GOT3 (cell line): ENCODE data around the gene SLC27A2.

Experiments used
- DNase-seq: peaks from one replicate; lab custom pipeline; 2025; ENCODE audit warnings: mixed read lengths; lab: John Stamatoyannopoulos, UW

The SLC27A2 gene

GRCh38 chr15:50190723-50191122 lies 8.7 kb downstream of the SLC27A2 start:
- no peak for DNase-seq

DNA sequence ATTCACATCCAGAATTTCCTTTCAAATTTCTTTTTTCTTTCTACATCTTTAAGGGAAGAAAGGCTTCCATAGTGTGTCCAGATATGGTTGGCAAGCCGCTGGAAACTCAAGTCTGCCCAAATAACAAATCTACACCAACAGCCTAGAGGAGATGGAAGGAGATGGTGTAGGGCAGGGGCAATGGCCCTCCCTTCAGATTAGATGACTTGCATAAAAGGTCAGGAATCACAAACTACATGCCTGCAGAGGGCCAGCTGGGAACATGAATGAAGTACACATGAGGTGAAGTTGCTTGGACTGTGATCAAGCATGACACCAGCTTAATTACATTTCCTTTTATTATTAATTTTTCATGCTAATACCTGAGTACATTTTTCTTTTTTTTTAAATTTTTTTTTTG lies 10.2 kb downstream of the SLC27A2 start:
- DNase-seq: no peak

- no peak for DNase-seq
Measured at GRCh38 chr15:50192926-50193620, 11.1 kb downstream of the SLC27A2 start.

DNA sequence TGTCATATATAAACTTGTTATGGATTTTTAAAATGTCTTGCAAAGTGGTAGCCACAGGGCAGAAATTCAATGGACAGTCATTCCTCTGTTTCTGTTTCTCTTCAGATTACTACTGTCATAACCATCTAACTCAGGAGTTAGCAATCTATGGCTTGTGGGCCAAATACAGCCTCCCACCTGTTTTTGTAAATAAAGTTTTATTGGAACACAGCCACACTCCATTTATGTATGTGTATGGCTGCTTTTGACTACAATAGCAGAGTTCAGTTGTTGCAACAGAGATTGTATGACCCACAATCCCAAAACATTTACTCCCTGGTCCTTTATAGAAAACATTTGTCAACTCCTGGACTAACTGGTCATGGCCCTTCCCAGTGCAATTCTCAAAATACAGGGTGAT lies 20.0 kb downstream of the SLC27A2 start:
- no peak for DNase-seq

- no peak for DNase-seq
Measured at GRCh38 chr15:50206020-50206419, 24.0 kb downstream of the SLC27A2 start.

- DNase-seq: no peak
Measured at GRCh38 chr15:50209809-50210208, 27.8 kb downstream of the SLC27A2 start.

GRCh38 chr15:50210462-50211157 lies 28.6 kb downstream of the SLC27A2 start:
- DNase-seq: no peak

- DNase-seq: no peak
Measured at GRCh38 chr15:50218291-50218690, 36.3 kb downstream of the SLC27A2 start.

GRCh38 chr15:50218691-50219090 lies 36.7 kb downstream of the SLC27A2 start:
- no peak for DNase-seq

GRCh38 chr15:50219820-50220219 lies 37.8 kb downstream of the SLC27A2 start:
- DNase-seq: no peak

GRCh38 chr15:50222181-50222580 lies 40.2 kb downstream of the SLC27A2 start:
- DNase-seq: no peak

DNA sequence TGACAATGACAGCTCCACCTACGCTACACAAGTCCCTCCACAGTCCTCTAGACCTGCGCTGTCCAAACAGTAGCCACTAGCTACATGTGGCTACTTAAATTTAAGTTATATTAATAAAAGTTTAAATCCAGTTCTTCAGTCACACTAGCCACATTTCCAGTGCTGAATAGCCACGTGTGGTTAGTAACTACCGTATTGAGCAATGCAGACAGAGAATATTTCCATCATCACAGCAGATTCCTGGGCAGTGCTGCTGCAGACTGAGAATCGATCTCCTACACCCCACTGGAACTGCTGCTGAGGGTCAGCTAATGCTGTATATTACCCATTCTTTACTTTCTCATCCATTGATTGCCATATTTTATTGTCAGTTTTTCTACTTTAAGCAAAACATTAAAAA lies 42.6 kb downstream of the SLC27A2 start:
- no peak for DNase-seq

DNA sequence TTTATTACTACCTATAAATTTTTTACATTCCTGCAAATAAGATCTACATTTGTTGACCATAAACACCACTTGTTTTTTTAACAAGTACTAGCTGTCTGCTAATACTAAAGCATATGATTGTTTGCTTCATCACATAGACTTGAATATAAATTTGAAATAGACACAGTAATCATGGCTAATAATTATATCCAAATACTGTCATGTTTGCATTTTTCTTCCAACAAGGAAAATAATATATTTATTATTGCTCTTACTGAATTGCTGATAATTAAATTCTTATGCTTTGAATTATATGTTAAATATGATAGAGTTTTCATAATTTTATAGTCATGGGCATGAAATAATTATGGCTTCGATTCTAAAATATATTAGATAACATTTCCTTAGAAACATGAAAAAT lies 43.1 kb downstream of the SLC27A2 start:
- no peak for DNase-seq

- DNase-seq: no peak
Measured at GRCh38 chr15:50225938-50226337, 43.9 kb downstream of the SLC27A2 start.

- no peak for DNase-seq
Measured at GRCh38 chr15:50227076-50227475, 45.1 kb downstream of the SLC27A2 start.

GRCh38 chr15:50228866-50229265 lies 46.9 kb downstream of the SLC27A2 start:
- DNase-seq: no peak

GRCh38 chr15:50229336-50229735 lies 47.3 kb downstream of the SLC27A2 start:
- DNase-seq: no peak

DNA sequence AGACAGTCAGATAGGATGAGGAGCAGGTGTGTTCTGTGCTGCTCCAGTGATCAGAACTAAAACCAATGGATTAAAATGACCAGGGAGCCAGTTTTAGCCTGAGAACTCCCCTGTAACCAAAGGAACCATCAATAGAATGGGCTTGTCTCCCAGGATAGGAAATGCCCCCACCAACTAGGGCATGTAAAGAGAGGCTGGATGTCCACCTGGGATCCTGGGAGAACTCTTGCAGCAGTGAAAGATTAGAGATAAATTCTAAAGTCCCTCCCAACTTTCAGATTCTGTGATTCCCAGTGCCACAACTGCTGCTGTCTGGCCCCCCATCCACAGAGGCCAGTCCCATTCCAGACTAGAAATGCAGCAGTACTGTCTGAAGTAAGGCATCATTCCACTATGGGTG lies 49.8 kb downstream of the SLC27A2 start:
- no peak for DNase-seq

DNA sequence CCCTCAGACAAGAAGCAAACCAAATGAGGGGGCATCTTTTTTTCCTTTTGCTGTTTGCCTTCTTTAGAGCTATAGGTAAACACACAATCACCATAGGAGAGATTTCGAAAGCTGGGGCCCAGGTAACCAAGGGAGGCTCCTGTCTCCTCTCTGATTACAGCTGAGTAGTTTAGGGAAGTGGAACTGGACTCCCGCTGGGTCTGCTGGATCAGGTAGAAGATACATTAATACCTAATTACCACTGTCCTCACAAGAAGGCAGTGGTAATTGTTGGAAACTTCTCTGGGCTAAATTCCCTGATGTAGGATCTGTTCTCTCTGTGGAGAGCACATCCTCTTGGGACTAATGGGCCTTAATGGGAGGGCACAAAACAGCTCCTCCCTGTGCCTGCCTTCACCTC lies 50.8 kb downstream of the SLC27A2 start:
- no peak for DNase-seq

DNA sequence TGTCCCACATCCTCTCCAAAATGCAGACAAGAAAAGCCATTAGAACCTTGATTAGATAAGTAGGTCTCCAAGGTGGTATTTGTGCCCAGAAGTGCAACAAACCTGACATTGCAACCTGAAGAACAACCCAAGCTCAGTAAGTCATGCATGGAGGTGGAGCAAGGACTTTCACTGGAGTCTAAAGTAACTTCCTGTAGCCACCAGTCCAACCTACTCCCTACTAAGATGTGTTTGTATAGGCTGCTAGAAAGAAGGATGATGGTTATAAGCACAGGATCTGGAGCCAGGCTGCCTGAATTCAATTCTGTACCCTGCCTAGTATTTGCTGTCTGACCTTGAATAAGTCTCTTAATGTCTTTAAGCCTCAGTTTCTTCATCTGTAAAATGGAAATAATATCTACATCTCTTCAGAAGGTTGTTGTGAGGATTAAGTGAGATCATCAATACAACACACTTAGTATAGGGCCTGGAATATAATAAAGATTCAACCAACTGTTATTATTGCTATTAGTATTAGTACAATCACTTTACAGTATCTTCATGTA lies 51.3 kb downstream of the SLC27A2 start:
- no peak for DNase-seq

GRCh38 chr15:50234764-50235163 lies 52.8 kb downstream of the SLC27A2 start:
- DNase-seq: no peak

DNA sequence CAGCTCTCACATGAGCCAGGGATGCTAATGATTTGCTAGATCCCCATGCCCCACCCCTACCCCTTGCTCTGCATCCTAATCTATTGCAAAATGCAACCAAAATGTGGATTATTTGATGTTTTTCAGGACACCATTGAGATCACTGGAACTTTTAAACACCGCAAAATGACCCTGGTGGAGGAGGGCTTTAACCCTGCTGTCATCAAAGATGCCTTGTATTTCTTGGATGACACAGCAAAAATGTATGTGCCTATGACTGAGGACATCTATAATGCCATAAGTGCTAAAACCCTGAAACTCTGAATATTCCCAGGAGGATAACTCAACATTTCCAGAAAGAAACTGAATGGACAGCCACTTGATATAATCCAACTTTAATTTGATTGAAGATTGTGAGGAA lies 53.8 kb downstream of the SLC27A2 start:
- no peak for DNase-seq

- no peak for DNase-seq
Measured at GRCh38 chr15:50236433-50236832, 54.4 kb downstream of the SLC27A2 start.

- DNase-seq: no peak
Measured at GRCh38 chr15:50238255-50238654, 56.3 kb downstream of the SLC27A2 start.
